ENCODE results near the gene TTC28. TPM values are rescaled to one million over a fixed set of nuclear protein-coding genes. Genes with fewer than 3 reads are reported as not detected.
"Not testable (repeated sequence)": the region's sequence is repeated elsewhere in the genome, so short reads cannot be mapped to it uniquely, and the experiment has no call there.

TTC28 gene
- 100 to 1,000 TPM in 1 of 2 donors, 10 to 100 TPM in 1; 94.2 to 170 TPM for total RNA-seq

DNA sequence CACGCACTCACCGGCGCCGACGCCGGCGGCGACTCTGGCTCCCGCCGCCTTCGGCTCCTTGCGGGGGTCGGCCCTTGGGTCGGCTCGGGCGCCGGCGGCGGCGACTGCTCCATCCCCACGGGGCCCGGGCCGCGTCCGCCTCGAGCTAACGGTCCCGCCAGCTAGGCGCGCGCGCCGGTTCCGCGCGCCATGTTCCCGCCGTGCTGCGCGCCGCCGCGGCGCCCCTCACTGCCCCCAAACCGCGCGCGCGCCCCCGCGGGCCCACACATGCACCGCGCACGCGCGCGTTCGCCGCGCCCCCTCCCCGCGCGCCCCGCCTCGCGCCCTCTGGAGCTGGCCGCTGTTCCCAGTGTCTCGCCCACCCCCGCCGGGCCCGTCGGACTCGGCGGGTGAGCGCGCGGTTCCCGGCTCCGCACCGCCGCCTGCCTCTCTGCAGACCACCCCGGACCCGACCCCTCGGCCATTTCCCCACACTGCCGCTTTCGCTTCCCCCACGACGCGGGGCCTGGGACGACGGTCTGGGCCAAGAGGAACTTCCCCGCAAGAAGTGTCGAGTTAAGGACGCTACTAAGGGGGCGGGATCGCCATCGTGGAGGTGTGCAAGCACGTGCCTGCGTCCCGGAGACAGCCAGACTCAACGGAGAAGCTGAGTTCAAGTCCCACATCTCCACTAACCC, at the start of gene TTC28:
Gene TTC28, minus strand, starts transcription at position 230 of the 677 bp plus-strand sequence. Its CDS starts 117 bp downstream, at position 113.
- peak; percentile 46 for DNase-seq (ENCODE audit: low spot score)
- not testable (repeated sequence) for ATAC-seq (ENCODE audit: insufficient number of reproducible peaks, low FRiP score, low read depth); H3K36me3 ChIP-seq; H3K9me3 ChIP-seq; H3K27me3 ChIP-seq (replicated peaks; ENCODE audit: insufficient read depth); H3K4me1 ChIP-seq (ENCODE audit: control insufficient read depth in 1 of 2, low read depth in 2 of 2)
- peak within 1 kb of the TSS; percentile 87 for H3K4me3 ChIP-seq
- peak within 1 kb of the TSS in 1 of 2 donors; percentile 17 for H3K27ac ChIP-seq

DNA sequence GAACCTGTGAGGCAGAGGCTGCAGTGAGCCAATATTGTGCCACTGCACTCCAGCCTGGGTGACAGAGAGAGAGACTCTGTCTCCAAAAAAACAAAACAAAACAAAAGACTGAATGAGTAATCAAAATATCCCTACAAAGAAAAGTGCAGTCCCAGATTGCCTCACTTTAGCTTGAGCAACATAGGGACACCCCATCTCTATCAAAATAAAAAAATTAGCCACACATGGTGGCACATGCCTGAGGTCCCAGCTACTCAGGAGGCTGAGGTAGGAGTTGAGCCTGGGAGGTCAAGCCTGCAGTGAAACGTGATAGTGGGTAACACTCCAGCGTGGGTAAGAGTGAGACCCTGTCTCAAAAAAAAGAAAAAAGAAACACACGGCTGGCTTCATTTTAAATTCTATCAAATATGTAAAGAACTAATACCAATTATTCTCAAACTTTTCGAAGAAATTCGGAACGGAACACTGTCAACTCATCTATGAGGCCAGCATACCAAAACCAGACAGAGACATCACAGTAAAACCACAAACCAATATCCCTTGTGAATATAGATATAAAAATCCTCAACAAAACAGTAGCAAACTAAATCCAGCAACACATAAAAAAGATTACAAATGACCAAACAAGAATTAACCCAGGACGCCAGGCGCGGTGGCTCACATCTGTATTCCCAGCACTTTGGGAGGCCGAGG, 49.1 kb upstream of the TTC28 start:
- DNase-seq (ENCODE audit: low spot score): no peak

DNA sequence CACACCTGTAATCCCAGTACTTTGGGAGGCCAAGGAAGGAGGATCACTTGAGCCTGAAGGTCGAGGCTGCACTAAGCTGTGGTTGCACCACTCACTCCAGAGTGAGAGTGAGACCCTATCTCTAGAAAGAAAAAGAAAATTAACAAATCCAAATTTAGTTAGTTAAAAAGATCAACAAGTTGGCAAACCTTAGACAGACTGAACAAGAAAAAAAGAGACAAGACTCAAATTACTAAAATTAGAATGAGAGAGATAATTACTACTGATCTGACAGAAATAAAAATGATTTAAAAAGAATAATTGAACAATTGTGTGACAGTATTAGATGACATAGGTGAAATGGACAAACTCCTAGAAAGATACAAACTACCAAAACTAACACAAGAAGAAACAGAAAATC, 48.4 kb upstream of the TTC28 start:
- no peak overlapping the region for H3K27ac ChIP-seq
- H3K36me3 ChIP-seq: no peaks in the 10 kb centered on the region
- H3K9me3 ChIP-seq: no peaks in the 10 kb centered on the region
- no peak overlapping the region for H3K4me3 ChIP-seq
- H3K4me1 ChIP-seq (ENCODE audit: control insufficient read depth in 1 of 2, low read depth in 2 of 2): no peaks in the 10 kb centered on the region
- no peaks in the 10 kb centered on the region for H3K27me3 ChIP-seq (replicated peaks; ENCODE audit: insufficient read depth)
- TF ChIP-seq, protein P1, sequence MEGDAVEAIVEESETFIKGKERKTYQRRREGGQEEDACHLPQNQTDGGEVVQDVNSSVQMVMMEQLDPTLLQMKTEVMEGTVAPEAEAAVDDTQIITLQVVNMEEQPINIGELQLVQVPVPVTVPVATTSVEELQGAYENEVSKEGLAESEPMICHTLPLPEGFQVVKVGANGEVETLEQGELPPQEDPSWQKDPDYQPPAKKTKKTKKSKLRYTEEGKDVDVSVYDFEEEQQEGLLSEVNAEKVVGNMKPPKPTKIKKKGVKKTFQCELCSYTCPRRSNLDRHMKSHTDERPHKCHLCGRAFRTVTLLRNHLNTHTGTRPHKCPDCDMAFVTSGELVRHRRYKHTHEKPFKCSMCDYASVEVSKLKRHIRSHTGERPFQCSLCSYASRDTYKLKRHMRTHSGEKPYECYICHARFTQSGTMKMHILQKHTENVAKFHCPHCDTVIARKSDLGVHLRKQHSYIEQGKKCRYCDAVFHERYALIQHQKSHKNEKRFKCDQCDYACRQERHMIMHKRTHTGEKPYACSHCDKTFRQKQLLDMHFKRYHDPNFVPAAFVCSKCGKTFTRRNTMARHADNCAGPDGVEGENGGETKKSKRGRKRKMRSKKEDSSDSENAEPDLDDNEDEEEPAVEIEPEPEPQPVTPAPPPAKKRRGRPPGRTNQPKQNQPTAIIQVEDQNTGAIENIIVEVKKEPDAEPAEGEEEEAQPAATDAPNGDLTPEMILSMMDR (IDR thresholded peaks at IDR 0.05): no peak
- no peak for DNase-seq (ENCODE audit: low spot score)
- ATAC-seq (ENCODE audit: insufficient number of reproducible peaks, low FRiP score, low read depth): no peak

More for the DNA sequence above, 49.1 kb upstream of the TTC28 start:
- Histone ChIP-seq H3K27ac (no peak overlapping the region), H3K9me3 (no peaks in the 10 kb centered on the region), H3K27me3 (replicated peaks; ENCODE audit: insufficient read depth) (no peaks in the 10 kb centered on the region), H3K36me3 (no peaks in the 10 kb centered on the region), H3K4me3 (no peak overlapping the region), H3K4me1 (ENCODE audit: control insufficient read depth in 1 of 2, low read depth in 2 of 2) (no peaks in the 10 kb centered on the region)
- TF ChIP-seq, protein P1 (IDR thresholded peaks at IDR 0.05): no peak
- no peak for ATAC-seq (ENCODE audit: insufficient number of reproducible peaks, low FRiP score, low read depth)

DNA sequence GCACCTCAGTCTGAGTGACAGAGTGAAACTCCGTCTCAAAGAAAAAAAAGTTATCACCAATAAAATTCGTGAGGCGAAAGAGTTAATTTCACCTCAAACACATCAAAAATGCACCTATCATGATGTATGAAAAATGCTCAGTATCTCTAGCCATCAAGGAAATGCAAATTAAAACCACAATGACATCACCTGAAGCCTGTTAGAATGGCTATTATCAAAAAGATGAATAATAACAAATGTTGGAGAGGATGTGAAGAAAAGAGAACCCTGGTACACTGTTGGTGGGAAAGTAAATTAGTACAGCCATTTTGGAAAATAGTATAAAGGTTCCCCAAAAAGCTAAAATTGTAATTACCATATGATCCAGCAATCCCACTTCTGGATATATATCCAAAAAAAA, 38.4 kb upstream of the TTC28 start:
- H3K27me3 ChIP-seq (replicated peaks; ENCODE audit: insufficient read depth): no peaks in the 10 kb centered on the region
- no peaks in the 10 kb centered on the region for H3K4me1 ChIP-seq (ENCODE audit: control insufficient read depth in 1 of 2, low read depth in 2 of 2)
- H3K27ac ChIP-seq: no peak overlapping the region
- H3K9me3 ChIP-seq: no peaks in the 10 kb centered on the region
- no peak overlapping the region for H3K4me3 ChIP-seq
- no peaks in the 10 kb centered on the region for H3K36me3 ChIP-seq
- ATAC-seq (ENCODE audit: insufficient number of reproducible peaks, low FRiP score, low read depth) (no peak), DNase-seq (ENCODE audit: low spot score) (no peak)
- TF ChIP-seq, protein P1 (IDR thresholded peaks at IDR 0.05): no peak

DNA sequence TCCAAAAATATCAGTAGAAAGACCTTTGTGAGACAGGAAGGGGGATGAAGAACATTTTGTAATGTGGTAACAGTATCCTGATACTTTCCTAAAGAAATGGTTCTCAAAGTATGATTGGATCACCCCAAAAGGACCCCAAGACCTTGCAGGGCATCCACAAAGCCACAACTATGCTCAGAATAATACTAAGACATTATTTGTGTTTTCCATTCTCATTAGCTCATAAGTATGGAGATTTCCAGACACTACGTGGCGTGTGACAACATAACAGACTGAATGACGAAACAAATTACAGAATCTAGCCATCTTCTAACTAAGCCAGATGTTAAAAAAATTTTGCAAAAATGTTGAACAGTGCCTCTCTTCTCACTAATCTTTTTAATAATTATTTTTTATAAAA, 37.0 kb upstream of the TTC28 start:
- ATAC-seq (ENCODE audit: insufficient number of reproducible peaks, low FRiP score, low read depth): no peak
- TF ChIP-seq, protein P1 (IDR thresholded peaks at IDR 0.05): no peak

More for the DNA sequence above, 37.0 kb upstream of the TTC28 start:
- H3K4me1 ChIP-seq (ENCODE audit: control insufficient read depth in 1 of 2, low read depth in 2 of 2): peaks cover 0 to 13% of the 10 kb centered on the region in 2 donors
- H3K27me3 ChIP-seq (replicated peaks; ENCODE audit: insufficient read depth): no peaks in the 10 kb centered on the region
- H3K36me3 ChIP-seq: no peaks in the 10 kb centered on the region
- H3K9me3 ChIP-seq: no peaks in the 10 kb centered on the region
- no peak overlapping the region for H3K4me3 ChIP-seq
- H3K27ac ChIP-seq: no peak overlapping the region
- no peak for DNase-seq (ENCODE audit: low spot score)

Data from thoracic aorta (tissue), 2 donors.